Kidney (tissue), 14 donors: ENCODE results near the gene CIAO1. TPM values are rescaled to one million over a fixed set of nuclear protein-coding genes. Genes with fewer than 3 reads are reported as not detected.
A peak's percentile ranks its signal among the peaks of the same experiment; 100 is the strongest.

Source experiments
- DNase-seq, 5 donors: peaks; one replicate each; pipeline ENCODE4 v3.0.0-alpha.2; 2013 to 2020
- FAIRE-seq: peaks from 2 replicates; lab custom pipeline; 2012; peaks lifted over from hg19 to GRCh38; lab: Jason Lieb, UNC
- H3K27ac ChIP-seq, 2 donors: one replicate each; pipeline ENCODE4 v1.7.0; 2013; ENCODE audit warnings: low read depth in 2 of 2, low read length in 2 of 2, inconsistent platforms in 1 of 2
- H3K27me3 ChIP-seq: one replicate; pipeline ENCODE4 v1.7.1; 2013; ENCODE audit warnings: low read length, inconsistent platforms; ENCODE audit not compliant: control insufficient read depth, insufficient read depth
- H3K36me3 ChIP-seq, 3 donors: one replicate each; pipeline versions ENCODE4 v1.7.0 to v1.7.1; 2013; ENCODE audit warnings: low read length in 3 of 3, control low read depth in 1 of 3, inconsistent platforms in 1 of 3; ENCODE audit not compliant: insufficient read depth in 3 of 3, control insufficient read depth in 2 of 3
- H3K4me1 ChIP-seq, 3 donors: one replicate each; pipeline versions ENCODE4 v1.7.0 to v1.7.1; 2013; ENCODE audit warnings: low read length in 3 of 3, inconsistent platforms in 1 of 3, low read depth in 1 of 3; ENCODE audit not compliant: control insufficient read depth in 2 of 3, insufficient read depth in 2 of 3
- H3K4me3 ChIP-seq, 3 donors: one replicate each; pipeline versions ENCODE4 v1.7.0 to v1.8.1; 2013; ENCODE audit warnings: low read length in 3 of 3, control low read depth in 1 of 3, inconsistent platforms in 1 of 3
- H3K9ac ChIP-seq, 3 donors: one replicate each; pipeline versions ENCODE4 v1.7.0 to v1.7.1; 2013; ENCODE audit warnings: low read length in 3 of 3, control low read depth in 1 of 3, inconsistent platforms in 1 of 3
- H3K9me3 ChIP-seq, 3 donors: one replicate each; pipeline versions ENCODE4 v1.7.0 to v1.7.1; 2013; ENCODE audit warnings: low read length in 3 of 3, control low read depth in 1 of 3, inconsistent platforms in 1 of 3; ENCODE audit not compliant: control insufficient read depth in 2 of 3, insufficient read depth in 1 of 3
- CTCF ChIP-seq: IDR thresholded peaks from 3 replicates; pipeline ENCODE4 v1.5.1; 2012; ENCODE audit warnings: mild to moderate bottlenecking, moderate library complexity, borderline replicate concordance; ENCODE audit not compliant: insufficient read depth; ENCODE audit errors: extremely low read depth
- intact Hi-C: fragments of 100-400 bp; cut with DNase I; formaldehyde crosslinking; loops from one replicate; pipeline ENCODE4 v1.11.1; 2022
- polyA plus RNA-seq: library from polyadenylated mRNA; stranded (reverse); fragments of 350-450 nt; fragmentation: Illumina TruSeq; extraction: RNeasy Lipid Tissue Mini Kit (QIAGEN cat#74804); gene quantifications from one replicate; pipeline ENCODE4 v1.2.3, GENCODE V29; 2014; ENCODE audit warnings: low read depth, low replicate concordance; ENCODE audit not compliant: insufficient read depth
- total RNA-seq: library from RNA; stranded (reverse); fragmentation: NEBNext Ultra II Directional; extraction: Animal tissue kit (Norgen Biotek cat#: 25700); gene quantifications from one replicate; pipeline ENCODE4 v1.2.1, GENCODE V29; 2021
- donor health status: control.
- donor health status: control.
- donor health status: control.
- donor health status: control.
- donor health status: control.
- donor health status: DM: yes; HTN: yes; CAD: no.
- donor health status: Normal renal cell carcinoma (clear cell type).

Gene CIAO1
- total and polyA plus RNA-seq, 2 donors from 2014 or later: 48.2 to 63.0 TPM

- Histone ChIP-seq H3K27me3 (no peaks in the 10 kb centered on the region), H3K9me3 (no peaks in the 10 kb centered on the region), H3K36me3 (peaks cover 29 to 67% (median 55%) of the 10 kb centered on the region in 3 donors), H3K4me1 (peaks cover 0 to 11% (median 9%) of the 10 kb centered on the region in 3 donors), H3K27ac (no peak overlapping the region), H3K9ac (no peak overlapping the region), H3K4me3 (no peak overlapping the region)
- TF ChIP-seq CTCF: no peak
- DNase-seq (no peak), FAIRE-seq (no peak)
- intact Hi-C loops: no loop called here
These were observed 35.8 kb downstream of the CIAO1 start for GRCh38 chr2:96301865-96302264.

- intact Hi-C loops: no loop called here
- Histone ChIP-seq H3K27me3 (no peaks in the 10 kb centered on the region), H3K4me3 (peak overlapping the region; percentile 91 to 99 (median 94)), H3K36me3 (peaks cover 18 to 39% (median 28%) of the 10 kb centered on the region in 3 donors), H3K27ac (no peak overlapping the region), H3K4me1 (peaks cover 0 to 11% (median 9%) of the 10 kb centered on the region in 3 donors), H3K9me3 (no peaks in the 10 kb centered on the region), H3K9ac (peak overlapping the region; percentile 9 to 94 (median 87))
- no peak for DNase-seq
- FAIRE-seq: no peak
- TF ChIP-seq CTCF: no peak
These were observed 38.6 kb downstream of the CIAO1 start for GRCh38 chr2:96304606-96305005.

GRCh38 chr2:96305091-96305978 is 39.3 kb downstream of the CIAO1 start, which contains the start of gene SNRNP200:
SNRNP200 (minus strand) TSS chr2:96305546; CDS start chr2:96305437, 109 bp downstream.
- H3K4me3 ChIP-seq: peak within 1 kb of the TSS; percentile 91 to 99 (median 94)
- TF ChIP-seq CTCF: no peak
- DNase-seq (peak; percentile 87 to 95 (median 91)), FAIRE-seq (no peak)
- no peaks in the 10 kb centered on the region for H3K9me3 ChIP-seq
- H3K9ac ChIP-seq: peak within 1 kb of the TSS; percentile 9 to 94 (median 87)
- H3K4me1 ChIP-seq: peaks cover 0 to 11% (median 9%) of the 10 kb centered on the region in 3 donors
- H3K27ac ChIP-seq: peak within 1 kb of the TSS; percentile 5 to 61
- no peaks in the 10 kb centered on the region for H3K27me3 ChIP-seq
- H3K36me3 ChIP-seq: peaks cover 14 to 34% (median 25%) of the 10 kb centered on the region in 3 donors
- intact Hi-C loops: no loop called here
